Body of pancreas (tissue), 4 donors: ENCODE results near the gene DVL1.

Source experiments
- CTCF ChIP-seq, 7 experiments: fragments of 450-650 bp in 4 of 7; fragments of 200-600 bp in 3 of 7; sonication (generic) in 3 of 7; IDR thresholded peaks; one replicate each; pipeline ENCODE4 v1.5.1; 2016 to 2019; ENCODE audit warnings: antibody characterized with exemption in 7 of 7
- POLR2A ChIP-seq, 3 donors: fragments of 450-650 bp; IDR thresholded peaks; one replicate each; pipeline ENCODE4 v1.6.1; 2016; ENCODE audit warnings: antibody characterized with exemption in 3 of 3, mild to moderate bottlenecking in 2 of 3

GRCh38 chr1:1380860-1381259, 31.6 kb upstream of the DVL1 start:
- TF ChIP-seq POLR2A (IDR thresholded peaks at IDR 0.05) (no peak), CTCF (IDR thresholded peaks at IDR 0.05) (no peak)
